CD4-positive, alpha-beta T cell (primary cell): ENCODE measurements around the gene EIF2B1. TPM values are rescaled to one million over a fixed set of nuclear protein-coding genes. Genes with fewer than 3 reads are reported as not detected.

ENCODE experiments used
- ATAC-seq: fragments of 200-7000 bp; cut with Tn5 transposase; one replicate; pipeline ENCODE4 v1.10.0; 2022; ENCODE audit warnings: mild to moderate bottlenecking; ENCODE audit not compliant: poor library complexity
- CTCF ChIA-PET: fragments of 350-600 bp; sonication (Branson Sonifier 250); formaldehyde crosslinking; loops from one replicate; lab custom pipeline; 2021; ENCODE audit warnings: antibody characterized with exemption, inconsistent platforms; lab: Charles Lee
- POLR2A ChIA-PET: fragments of 350-600 bp; sonication (Branson Sonifier 250); formaldehyde crosslinking; loops from one replicate; lab custom pipeline; 2021; ENCODE audit warnings: antibody characterized with exemption, inconsistent platforms; lab: Charles Lee
- DNase-seq, 14 experiments: peaks; one replicate each; pipeline ENCODE4 v3.0.0-alpha.2; 2013 to 2020; ENCODE audit warnings: mixed read lengths in 2 of 14
- H3K27ac ChIP-seq, 2 donors: one replicate each; pipeline versions ENCODE4 v1.5.1 to v1.7.0; 2013; ENCODE audit warnings: low read length in 2 of 2, low read depth in 1 of 2, mild to moderate bottlenecking in 1 of 2
- H3K27me3 ChIP-seq, 2 experiments: 1 replicate in 1 of 2; 2 replicates in 1 of 2; pipeline versions ENCODE4 v1.6.1 to v1.7.0; 2013; ENCODE audit warnings: low read length in 2 of 2, control low read depth in 1 of 2, mild to moderate bottlenecking in 1 of 2, moderate library complexity in 1 of 2; ENCODE audit not compliant: insufficient read depth in 2 of 2, control insufficient read depth in 1 of 2
- H3K36me3 ChIP-seq: one replicate; pipeline ENCODE4 v1.6.1; 2013; ENCODE audit warnings: low read length, control low read depth; ENCODE audit not compliant: insufficient read depth
- H3K4me1 ChIP-seq: one replicate; pipeline ENCODE4 v1.6.1; 2013; ENCODE audit warnings: low read length, control low read depth; ENCODE audit not compliant: insufficient read depth
- H3K4me3 ChIP-seq: one replicate; pipeline ENCODE4 v1.5.1; 2013; ENCODE audit warnings: mild to moderate bottlenecking, low read length, moderate library complexity
- H3K9me3 ChIP-seq, 2 experiments: 1 replicate in 1 of 2; 2 replicates in 1 of 2; pipeline versions ENCODE4 v1.6.1 to v1.7.0; 2013; ENCODE audit warnings: low read length in 2 of 2, mild to moderate bottlenecking in 2 of 2, control low read depth in 1 of 2, moderate library complexity in 1 of 2; ENCODE audit not compliant: control insufficient read depth in 1 of 2, insufficient read depth in 1 of 2
- H3K27ac Mint-ChIP-seq: one replicate; pipeline ENCODE4 v1.8.0; 2020; ENCODE audit warnings: mixed read lengths
- H3K27me3 Mint-ChIP-seq: one replicate; pipeline ENCODE4 v1.8.0; 2021; ENCODE audit warnings: mixed read lengths
- H3K36me3 Mint-ChIP-seq: one replicate; pipeline ENCODE4 v1.8.0; 2021; ENCODE audit warnings: low read depth, mixed read lengths
- H3K4me1 Mint-ChIP-seq: one replicate; pipeline ENCODE4 v1.8.0; 2021; ENCODE audit warnings: low read depth, mixed read lengths
- H3K4me3 Mint-ChIP-seq: one replicate; pipeline ENCODE4 v1.8.0; 2020; ENCODE audit warnings: mild to moderate bottlenecking, mixed read lengths
- H3K9me3 Mint-ChIP-seq: one replicate; pipeline ENCODE4 v1.8.0; 2020; ENCODE audit warnings: mixed read lengths
- CTCF ChIP-seq: fragments of 200-600 bp; IDR thresholded peaks from one replicate; pipeline ENCODE4 v1.8.0; 2022; ENCODE audit warnings: antibody characterized with exemption, mild to moderate bottlenecking
- intact Hi-C, 2 experiments: fragments of 100-400 bp; cut with DNase I in 1 of 2; cut with micrococcal nuclease in 1 of 2; formaldehyde crosslinking; loops; one replicate each; pipeline versions ENCODE4 v1.15.1 to v1.9.0; 2023 to 2025; cut with DNase I, micrococcal nuclease
- total RNA-seq, 174 experiments: library from RNA in 2 of 174; stranded (reverse) in 2 of 174; gene quantifications; one replicate each; pipeline ENCODE4 v1.2.3 and lab custom pipeline; 2021 to 2026

EIF2B1 gene
- total RNA-seq, 2 experiments from 2014 or later, result 36.0 to 37.3 TPM

DNA sequence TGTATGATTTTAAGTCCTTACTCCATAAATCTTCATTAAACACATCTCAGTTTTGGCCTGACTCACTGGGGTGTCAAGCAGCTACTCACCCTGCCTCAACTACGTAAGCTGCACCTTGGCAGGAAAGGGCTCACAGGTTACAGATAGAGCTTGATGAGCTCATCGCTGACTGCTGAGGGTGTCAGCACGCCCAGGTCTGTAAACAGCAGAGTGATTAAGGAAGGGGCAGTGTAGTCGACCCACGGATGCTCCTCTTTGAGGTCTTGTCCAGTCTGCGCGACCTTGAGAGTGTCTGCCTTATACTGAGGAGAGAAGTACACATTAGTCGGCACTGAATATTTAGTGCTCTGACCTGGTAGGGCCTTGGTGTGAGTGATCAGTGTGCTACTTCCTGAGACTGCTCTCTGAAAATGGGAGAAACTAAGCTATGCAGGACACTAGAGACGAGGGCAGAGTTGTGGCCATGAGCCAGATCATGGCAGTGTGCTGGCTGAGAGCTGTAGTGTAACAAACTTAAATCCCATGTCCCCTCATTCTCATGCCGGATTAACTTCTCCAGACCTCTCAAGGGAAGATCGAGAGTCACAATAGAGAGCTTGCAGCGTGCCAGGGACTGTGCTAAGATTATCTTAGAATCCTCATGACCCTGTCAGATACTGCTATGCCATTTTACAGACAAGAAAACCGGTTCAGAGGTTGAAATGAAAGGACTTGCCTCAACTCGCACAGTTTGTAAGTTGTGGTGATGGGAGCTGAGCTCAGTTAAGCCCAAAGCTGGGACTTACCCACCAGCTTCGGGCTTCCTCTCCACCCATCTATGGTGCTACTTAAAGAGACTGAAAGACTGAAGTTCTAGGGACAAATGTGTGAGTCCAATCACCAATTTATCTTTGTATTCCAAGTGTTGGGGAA is 11.6 kb downstream of the EIF2B1 start:
- H3K4me1 ChIP-seq, result no peaks in the 10 kb centered on the region
- no peaks in the 10 kb centered on the region for H3K27me3 ChIP-seq
- H3K27ac ChIP-seq, result no peak overlapping the region
- H3K4me3 ChIP-seq, result no peak overlapping the region
- no peaks in the 10 kb centered on the region for H3K27me3 Mint-ChIP-seq
- peaks cover 83% of the 10 kb centered on the region for H3K36me3 ChIP-seq
- no peak overlapping the region for H3K27ac Mint-ChIP-seq
- no peaks in the 10 kb centered on the region for H3K4me1 Mint-ChIP-seq
- DNase-seq (no peak), ATAC-seq (no peak)
- intact Hi-C loops, result no loop called here
- H3K9me3 ChIP-seq, result no peaks in the 10 kb centered on the region
- TF ChIP-seq CTCF, result no peak
- no peak overlapping the region for H3K4me3 Mint-ChIP-seq
- H3K9me3 Mint-ChIP-seq, result no peaks in the 10 kb centered on the region
- POLR2A ChIA-PET, result interaction anchor here (1.8 kb wide), 1 partner anchor 20 kb away, joined by 5 read pairs; the partner anchor contains the start of gene DDX55
- CTCF ChIA-PET, result no interaction called here
- H3K36me3 Mint-ChIP-seq, result peaks cover 83% of the 10 kb centered on the region

DNA sequence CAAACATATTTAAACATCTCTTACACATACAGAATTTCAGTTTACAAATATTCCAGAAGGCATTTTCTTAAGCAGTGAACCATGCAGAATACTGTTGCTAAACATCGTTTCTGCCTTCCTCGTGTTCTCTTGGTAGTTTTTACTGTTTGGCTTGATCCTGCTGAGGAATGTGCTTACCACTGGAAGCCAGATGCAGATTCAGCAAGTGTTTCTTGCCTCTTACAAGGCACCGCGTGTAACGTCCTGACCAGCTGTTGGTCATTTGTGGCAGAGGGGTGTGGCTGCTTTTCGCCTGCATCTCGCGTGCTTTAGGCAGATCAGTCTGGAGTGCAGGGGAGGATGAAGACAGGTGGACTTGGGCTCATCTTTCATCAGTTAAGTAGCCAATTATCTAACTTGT is 12.4 kb downstream of the EIF2B1 start:
- peaks cover 83% of the 10 kb centered on the region for H3K36me3 Mint-ChIP-seq
- H3K27me3 Mint-ChIP-seq, result no peaks in the 10 kb centered on the region

GRCh38 chr12:123617580-123617979 is 15.9 kb downstream of the EIF2B1 start:
- TF ChIP-seq CTCF, result no peak

More for the DNA sequence above, 12.4 kb downstream of the EIF2B1 start:
- H3K27me3 ChIP-seq, result no peaks in the 10 kb centered on the region
- TF ChIP-seq CTCF, result no peak
- ChIA-PET POLR2A (interaction anchor here (1.8 kb wide), 1 partner anchor 19 kb away, joined by 5 read pairs; the partner anchor contains the start of gene DDX55), CTCF (no interaction called here)
- peaks cover 83% of the 10 kb centered on the region for H3K36me3 ChIP-seq
- Mint-ChIP-seq H3K4me1 (no peaks in the 10 kb centered on the region), H3K27ac (no peak overlapping the region), H3K4me3 (no peak overlapping the region), H3K9me3 (no peaks in the 10 kb centered on the region)
- no peaks in the 10 kb centered on the region for H3K9me3 ChIP-seq
- intact Hi-C loops, result no loop called here
- DNase-seq, result no peak
- H3K27ac ChIP-seq, result no peak overlapping the region
- H3K4me3 ChIP-seq, result no peak overlapping the region
- no peaks in the 10 kb centered on the region for H3K4me1 ChIP-seq
- no peak for ATAC-seq

More at GRCh38 chr12:123617580-123617979, 15.9 kb downstream of the EIF2B1 start:
- no peaks in the 10 kb centered on the region for H3K4me1 Mint-ChIP-seq
- ATAC-seq (no peak), DNase-seq (no peak)
- POLR2A ChIA-PET, result no interaction called here
- Histone ChIP-seq H3K27ac (no peak overlapping the region), H3K4me1 (no peaks in the 10 kb centered on the region), H3K9me3 (no peaks in the 10 kb centered on the region), H3K27me3 (no peaks in the 10 kb centered on the region), H3K36me3 (peaks cover 86% of the 10 kb centered on the region), H3K4me3 (no peak overlapping the region)
- CTCF ChIA-PET, result no interaction called here
- H3K4me3 Mint-ChIP-seq, result no peak overlapping the region
- intact Hi-C loops, result loop anchor here in 1 of 2 experiments (10.0 kb wide), 1 partner anchor 573 kb away; no protein-coding TSS in a partner anchor
- no peaks in the 10 kb centered on the region for H3K9me3 Mint-ChIP-seq
- no peaks in the 10 kb centered on the region for H3K27me3 Mint-ChIP-seq
- H3K27ac Mint-ChIP-seq, result no peak overlapping the region
- peaks cover 93% of the 10 kb centered on the region for H3K36me3 Mint-ChIP-seq
